K562 (cell line): ENCODE data around the gene PRSS56. TPM values are rescaled to one million over a fixed set of nuclear protein-coding genes. Genes with fewer than 3 reads are reported as not detected.

Source experiments
- ARID3A ChIP-seq: IDR thresholded peaks from 2 replicates; pipeline ENCODE4 v1.6.1; 2012; ENCODE audit warnings: low read depth, low read length, improper control_type of control experiment, borderline replicate concordance
- CBFA2T3 ChIP-seq: fragments of 450-650 bp; IDR thresholded peaks from 2 replicates; pipeline ENCODE4 v1.6.1; 2017
- CTCF ChIP-seq, 3 experiments: IDR thresholded peaks in 2 of 3; conservative IDR thresholded peaks in 1 of 3; 2 replicates each; pipeline ENCODE4 v1.5.1; 2011 to 2012; ENCODE audit warnings: low read length in 3 of 3, mild to moderate bottlenecking in 3 of 3, control low read depth in 2 of 3, improper control_type of control experiment in 1 of 3, inconsistent platforms in 1 of 3, low read depth in 1 of 3, mixed read lengths in 1 of 3, moderate library complexity in 1 of 3; ENCODE audit not compliant: insufficient read depth in 2 of 3
- HEY1 ChIP-seq: fragments of 250-450 bp; sonication (Bioruptor Pico); IDR thresholded peaks from 2 replicates; pipeline ENCODE4 v1.5.0; 2020; ENCODE audit warnings: mild to moderate bottlenecking, moderate library complexity, borderline replicate concordance
- HNRNPH1 ChIP-seq: fragments of 200-400 bp; formaldehyde crosslinking; optimal IDR thresholded peaks from 2 replicates; pipeline ENCODE3; 2017; ENCODE audit warnings: low read depth, mild to moderate bottlenecking, low read length, moderate library complexity
- IRF1 ChIP-seq: sonication (generic); formaldehyde crosslinking; IDR thresholded peaks from 2 replicates; pipeline ENCODE4 v1.8.0; 2022; ENCODE audit warnings: missing genetic modification reagents, mild to moderate bottlenecking, borderline replicate concordance
- IRF2 ChIP-seq: sonication (generic); formaldehyde crosslinking; IDR thresholded peaks from 2 replicates; pipeline ENCODE4 v1.8.1; 2022; ENCODE audit warnings: mild to moderate bottlenecking, missing genetic modification reagents
- JUN ChIP-seq, 2 experiments: sonication (generic) in 1 of 2; formaldehyde crosslinking in 1 of 2; IDR thresholded peaks; 2 replicates each; pipeline versions ENCODE4 v1.6.1 to v1.8.0; 2012 to 2022; ENCODE audit warnings: borderline replicate concordance in 2 of 2, mild to moderate bottlenecking in 2 of 2, improper control_type of control experiment in 1 of 2, low read depth in 1 of 2, low read length in 1 of 2, missing genetic modification reagents in 1 of 2
- KAT8 ChIP-seq: fragments of 450-650 bp; IDR thresholded peaks from 2 replicates; pipeline ENCODE4 v1.6.1; 2016; ENCODE audit warnings: low read depth, mild to moderate bottlenecking
- MEIS2 ChIP-seq: fragments of 450-650 bp; IDR thresholded peaks from 2 replicates; pipeline ENCODE4 v1.6.1; 2014; ENCODE audit warnings: mild to moderate bottlenecking; ENCODE audit not compliant: partially characterized antibody
- NELFE ChIP-seq: IDR thresholded peaks from 2 replicates; pipeline ENCODE4 v1.6.1; 2011; ENCODE audit warnings: mild to moderate bottlenecking; ENCODE audit not compliant: insufficient read depth, insufficient read length
- NFYB ChIP-seq: IDR thresholded peaks from 2 replicates; pipeline ENCODE4 v1.6.1; 2011; ENCODE audit warnings: mild to moderate bottlenecking, moderate library complexity; ENCODE audit not compliant: insufficient read length; ENCODE audit errors: extremely low read depth
- PML ChIP-seq: IDR thresholded peaks from 2 replicates; pipeline ENCODE4 v1.6.1; 2012; ENCODE audit warnings: low read length, inconsistent platforms
- RBM22 ChIP-seq: fragments of 200-400 bp; formaldehyde crosslinking; IDR thresholded peaks from 2 replicates; pipeline ENCODE4 v1.6.1; 2018; ENCODE audit warnings: low read length, low read depth; ENCODE audit not compliant: poor library complexity, severe bottlenecking
- SAFB2 ChIP-seq: fragments of 200-400 bp; formaldehyde crosslinking; IDR thresholded peaks from 2 replicates; pipeline ENCODE4 v1.6.1; 2018; ENCODE audit warnings: borderline replicate concordance, low read length, low read depth, moderate library complexity; ENCODE audit not compliant: severe bottlenecking
- THRB ChIP-seq: fragments of 450-650 bp; formaldehyde crosslinking; conservative IDR thresholded peaks from 2 replicates; pipeline ENCODE4 v1.4.0; 2022; ENCODE audit warnings: mild to moderate bottlenecking, missing genetic modification characterization
- ZNF134 ChIP-seq: fragments of 250-450 bp; sonication (Bioruptor Pico); conservative IDR thresholded peaks from 2 replicates; pipeline ENCODE4 v1.4.0; 2020
- ZNF316 ChIP-seq: fragments of 450-650 bp; IDR thresholded peaks from 2 replicates; pipeline ENCODE4 v1.6.1; 2016
- ZNF354B ChIP-seq: fragments of 250-450 bp; sonication (Bioruptor Pico); IDR thresholded peaks from 2 replicates; pipeline ENCODE4 v1.4.0; 2020
- ZNF764 ChIP-seq: fragments of 250-450 bp; sonication (Bioruptor Pico); IDR thresholded peaks from 2 replicates; pipeline ENCODE4 v1.4.0; 2020; ENCODE audit warnings: low read depth, mild to moderate bottlenecking, moderate library complexity
- polyA plus RNA-seq, 8 experiments: library from polyadenylated mRNA; depleted of rRNA in 4 of 8; stranded (reverse) in 5 of 8; unstranded in 3 of 8; fragments of >200 nt; fragmentation: Nextera tagmentation in 2 of 8; fragmentation: Illumina TruSeq in 1 of 8; extraction: Ambion mirVana in 2 of 8; extraction: Trizol in 1 of 8; gene quantifications; 2 replicates each; pipeline versions ENCODE4 v1.2.1 to v1.2.3, GENCODE V29; 2011 to 2014; ENCODE audit warnings: inconsistent platforms in 1 of 8, missing spikeins in 1 of 8
- total RNA-seq, 7 experiments: library from RNA; depleted of rRNA in 6 of 7; stranded (reverse); fragments of >200 nt in 6 of 7; fragmentation: Illumina TruSeq in 2 of 7; extraction: Trizol in 2 of 7; gene quantifications; 2 replicates each; pipeline versions ENCODE4 v1.2.1 to v1.2.3, GENCODE V29; 2011 to 2021; ENCODE audit warnings: low replicate concordance in 1 of 7

PRSS56 gene
- total and polyA plus RNA-seq, 9 of the 15 experiments (the other 6 are each of a cell fraction or from before 2014, with no cell fraction given) = not detected

- TF ChIP-seq ARID3A (no peak), HEY1 (CRISPR knock-in tag) (no peak), THRB (CRISPR knock-in tag) (no peak), NELFE (no peak), NFYB (no peak), IRF2 (no peak), ZNF316 (no peak), CTCF (IDR thresholded peaks at IDR 0.05 in 2 of 3, conservative IDR thresholded peaks at IDR 0.05 in 1 of 3; ENCODE audit: insufficient read depth in 2 of 3, low read depth in 1 of 3, low read length in 3 of 3) (peak; percentile 12 to 40 (median 15); a peak in 2 of 6 replicates), KAT8 (no peak), CBFA2T3 (0 out of 2 replicates have a peak, but pooled peaks have one; percentile 10), PML (no peak), ZNF764 (CRISPR knock-in tag) (no peak), HNRNPH1 (no peak), ZNF134 (no peak), RBM22 (peak; percentile 72), IRF1 (CRISPR knock-in tag) (no peak), ZNF354B (CRISPR knock-in tag) (no peak), SAFB2 (no peak), JUN (IDR thresholded peaks at IDR 0.05; ENCODE audit: borderline replicate concordance, low read depth, low read length) (no peak), JUN (CRISPR knock-in tag; IDR thresholded peaks at IDR 0.05; ENCODE audit: borderline replicate concordance) (no peak), MEIS2 (peak; percentile 82)
Measured at GRCh38 chr2:232550354-232551249, 30.4 kb downstream of the PRSS56 start, which contains the start of the genes EIF4E2 and TIGD1 (continued).
